Measurements from ENCODE around the gene PLEKHG4B. TPM values are rescaled to one million over a fixed set of nuclear protein-coding genes. Genes with fewer than 3 reads are reported as not detected.
"Not testable (repeated sequence)": the region's sequence is repeated elsewhere in the genome, so short reads cannot be mapped to it uniquely, and the experiment has no call there.

The PLEKHG4B gene
- total RNA-seq, 1 donor from 2014 or later, result not detected

GRCh38 chr5:186091-187041 is 94.4 kb downstream of the PLEKHG4B start:
- DNase-seq (ENCODE audit: low read depth in 2 of 2), result peak; percentile 79 to 84

- no peak for DNase-seq (ENCODE audit: low read depth in 2 of 2)
Measured at GRCh38 chr5:187042-187431, 95.1 kb downstream of the PLEKHG4B start.

GRCh38 chr5:187617-188451 is 95.9 kb downstream of the PLEKHG4B start:
- no peak for DNase-seq (ENCODE audit: low read depth in 2 of 2)

GRCh38 chr5:188488-189481 is 96.8 kb downstream of the PLEKHG4B start:
- DNase-seq (ENCODE audit: low read depth in 2 of 2), result peak; percentile 69 to 78

- DNase-seq (ENCODE audit: low read depth in 2 of 2), result no peak
Measured at GRCh38 chr5:189486-189885, 97.5 kb downstream of the PLEKHG4B start.

- DNase-seq (ENCODE audit: low read depth in 2 of 2), result no peak
Measured at GRCh38 chr5:189976-190365, 98.0 kb downstream of the PLEKHG4B start.

- no peak for DNase-seq (ENCODE audit: low read depth in 2 of 2)
Measured at GRCh38 chr5:190366-191035, 98.5 kb downstream of the PLEKHG4B start.

- DNase-seq (ENCODE audit: low read depth in 2 of 2), result no peak
Measured at GRCh38 chr5:191036-191948, 99.3 kb downstream of the PLEKHG4B start, which contains the start of gene LRRC14B. TSS of gene LRRC14B (plus strand) at chr5:191495. CDS start at chr5:191539, 44 bp downstream.

GRCh38 chr5:191949-192690 is 100.2 kb downstream of the PLEKHG4B start:
- no peak for DNase-seq (ENCODE audit: low read depth in 2 of 2)

GRCh38 chr5:192691-192969 is 100.7 kb downstream of the PLEKHG4B start:
- DNase-seq (ENCODE audit: low read depth in 2 of 2), result no peak

GRCh38 chr5:192970-193831 is 101.2 kb downstream of the PLEKHG4B start:
- no peak for DNase-seq (ENCODE audit: low read depth in 2 of 2)

- DNase-seq (ENCODE audit: low read depth in 2 of 2), result no peak
Measured at GRCh38 chr5:194102-194501, 102.1 kb downstream of the PLEKHG4B start.

- no peak for DNase-seq (ENCODE audit: low read depth in 2 of 2)
Measured at GRCh38 chr5:194603-195209, 102.7 kb downstream of the PLEKHG4B start.

GRCh38 chr5:195401-196160 is 103.6 kb downstream of the PLEKHG4B start:
- DNase-seq (ENCODE audit: low read depth in 2 of 2), result no peak

- no peak for DNase-seq (ENCODE audit: low read depth in 2 of 2)
Measured at GRCh38 chr5:196350-196749, 104.4 kb downstream of the PLEKHG4B start.

GRCh38 chr5:197031-197430 is 105.1 kb downstream of the PLEKHG4B start:
- not testable (repeated sequence) for DNase-seq (ENCODE audit: low read depth in 2 of 2)
